HEK293 (cell line): ENCODE results near the gene HOXA11.

Source experiments
- CTCF ChIP-seq: fragments of 450-650 bp; formaldehyde crosslinking; IDR thresholded peaks from 2 replicates; pipeline ENCODE4 v1.5.1; 2016; ENCODE audit warnings: missing biosample characterization, missing genetic modification characterization
- HIC1 ChIP-seq: fragments of 450-650 bp; formaldehyde crosslinking; IDR thresholded peaks from 2 replicates; pipeline ENCODE4 v1.5.1; 2016; ENCODE audit warnings: missing biosample characterization, missing genetic modification characterization
- KLF16 ChIP-seq: fragments of 450-650 bp; formaldehyde crosslinking; IDR thresholded peaks from 2 replicates; pipeline ENCODE4 v1.5.1; 2017; ENCODE audit warnings: missing biosample characterization, missing genetic modification characterization
- MYNN ChIP-seq: fragments of 450-650 bp; formaldehyde crosslinking; IDR thresholded peaks from 2 replicates; pipeline ENCODE4 v1.5.1; 2016; ENCODE audit warnings: missing biosample characterization, missing genetic modification characterization, borderline replicate concordance
- MZF1 ChIP-seq: fragments of 450-650 bp; formaldehyde crosslinking; IDR thresholded peaks from 2 replicates; pipeline ENCODE4 v1.5.1; 2017; ENCODE audit warnings: missing biosample characterization, missing genetic modification characterization, borderline replicate concordance
- OVOL3 ChIP-seq: fragments of 450-650 bp; formaldehyde crosslinking; IDR thresholded peaks from 2 replicates; pipeline ENCODE4 v1.5.1; 2016; ENCODE audit warnings: missing biosample characterization, missing genetic modification characterization
- PRDM10 ChIP-seq: fragments of 450-650 bp; formaldehyde crosslinking; IDR thresholded peaks from 2 replicates; pipeline ENCODE4 v1.5.1; 2016; ENCODE audit warnings: missing biosample characterization, missing genetic modification characterization
- ZBTB17 ChIP-seq: fragments of 450-650 bp; formaldehyde crosslinking; IDR thresholded peaks from 2 replicates; pipeline ENCODE4 v1.5.1; 2016; ENCODE audit warnings: missing biosample characterization, missing genetic modification characterization
- ZNF19 ChIP-seq: fragments of 450-650 bp; formaldehyde crosslinking; IDR thresholded peaks from 2 replicates; pipeline ENCODE4; 2016; ENCODE audit warnings: missing biosample characterization, missing genetic modification characterization, low read depth
- ZNF280C ChIP-seq: fragments of 450-650 bp; formaldehyde crosslinking; IDR thresholded peaks from 2 replicates; pipeline ENCODE4 v1.5.1; 2016; ENCODE audit warnings: missing biosample characterization, missing genetic modification characterization
- ZNF335 ChIP-seq: fragments of 450-650 bp; formaldehyde crosslinking; conservative IDR thresholded peaks from 2 replicates; pipeline ENCODE4 v1.5.1; 2016; ENCODE audit warnings: missing biosample characterization, missing genetic modification characterization
- ZNF341 ChIP-seq: fragments of 450-650 bp; formaldehyde crosslinking; IDR thresholded peaks from 2 replicates; pipeline ENCODE4; 2016; ENCODE audit warnings: low read depth, missing biosample characterization, missing genetic modification characterization
- ZNF366 ChIP-seq: fragments of 450-650 bp; formaldehyde crosslinking; conservative IDR thresholded peaks from 2 replicates; pipeline ENCODE4 v1.5.1; 2016; ENCODE audit warnings: missing biosample characterization, missing genetic modification characterization
- ZNF394 ChIP-seq: fragments of 450-650 bp; formaldehyde crosslinking; IDR thresholded peaks from 2 replicates; pipeline ENCODE4 v1.5.1; 2016; ENCODE audit warnings: missing biosample characterization, missing genetic modification characterization, mild to moderate bottlenecking, moderate library complexity, borderline replicate concordance
- ZNF416 ChIP-seq: fragments of 450-650 bp; formaldehyde crosslinking; IDR thresholded peaks from 2 replicates; pipeline ENCODE4 v1.5.1; 2016; ENCODE audit warnings: missing biosample characterization, missing genetic modification characterization
- ZNF423 ChIP-seq: fragments of 450-650 bp; formaldehyde crosslinking; IDR thresholded peaks from 2 replicates; pipeline ENCODE4 v1.5.1; 2016; ENCODE audit warnings: missing biosample characterization, missing genetic modification characterization
- ZNF433 ChIP-seq: fragments of 450-650 bp; formaldehyde crosslinking; IDR thresholded peaks from 2 replicates; pipeline ENCODE4 v1.5.1; 2016; ENCODE audit warnings: missing biosample characterization, missing genetic modification characterization, low read depth
- ZNF571 ChIP-seq: fragments of 450-650 bp; formaldehyde crosslinking; IDR thresholded peaks from 2 replicates; pipeline ENCODE4 v1.5.0; 2017; ENCODE audit warnings: missing biosample characterization, missing genetic modification characterization
- ZNF585B ChIP-seq: fragments of 450-650 bp; formaldehyde crosslinking; IDR thresholded peaks from 2 replicates; pipeline ENCODE4 v1.5.1; 2016; ENCODE audit warnings: missing biosample characterization, missing genetic modification characterization
- ZNF701 ChIP-seq: fragments of 450-650 bp; formaldehyde crosslinking; IDR thresholded peaks from 2 replicates; pipeline ENCODE4 v1.5.1; 2016; ENCODE audit warnings: missing biosample characterization, missing genetic modification characterization
- ZNF747 ChIP-seq: fragments of 450-650 bp; formaldehyde crosslinking; IDR thresholded peaks from 2 replicates; pipeline ENCODE4 v1.5.1; 2016; ENCODE audit warnings: missing biosample characterization, missing genetic modification characterization
- ZNF768 ChIP-seq: fragments of 450-650 bp; formaldehyde crosslinking; IDR thresholded peaks from 2 replicates; pipeline ENCODE4 v1.5.1; 2018; ENCODE audit warnings: missing biosample characterization, mild to moderate bottlenecking, missing genetic modification characterization
- ZSCAN23 ChIP-seq: fragments of 450-650 bp; formaldehyde crosslinking; IDR thresholded peaks from 2 replicates; pipeline ENCODE4 v1.5.1; 2016; ENCODE audit warnings: missing biosample characterization, missing genetic modification characterization
- TF ChIP-seq, protein P1 (sequence below): fragments of 450-650 bp; formaldehyde crosslinking; IDR thresholded peaks from 2 replicates; pipeline ENCODE4 v1.5.1; 2017; ENCODE audit warnings: missing biosample characterization, missing genetic modification characterization
- TF ChIP-seq, protein P2 (sequence below): fragments of 450-650 bp; IDR thresholded peaks from 2 replicates; pipeline ENCODE4 v1.5.1; 2018; ENCODE audit warnings: missing biosample characterization, mild to moderate bottlenecking, missing genetic modification characterization

HOXA11 gene

GRCh38 chr7:27199849-27200760, 15.1 kb upstream of the HOXA11 start, which contains the start of gene HOXA13 (continued):
- TF ChIP-seq HIC1 (tag by site-specific recombination) (0 out of 2 replicates have a peak, but pooled peaks have one; percentile 19), ZNF416 (tag by site-specific recombination) (no peak), OVOL3 (tag by site-specific recombination) (no peak), ZNF571 (no peak), ZSCAN23 (tag by site-specific recombination) (no peak), ZNF433 (tag by site-specific recombination) (no peak), ZNF341 (tag by site-specific recombination) (peak; percentile 80), ZNF701 (tag by site-specific recombination) (no peak), CTCF (no peak), ZBTB17 (tag by site-specific recombination) (peak; percentile 55; the same call in 1 of the 2 replicates), PRDM10 (peak; percentile 80), KLF16 (tag by site-specific recombination) (peak; percentile 69), ZNF768 (tag by site-specific recombination) (no peak), ZNF585B (tag by site-specific recombination) (no peak), MZF1 (tag by site-specific recombination) (no peak), ZNF19 (tag by site-specific recombination) (no peak), ZNF423 (tag by site-specific recombination) (0 out of 2 replicates have a peak, but pooled peaks have one; percentile 41), ZNF366 (tag by site-specific recombination) (peak; percentile 59; the same call in 1 of the 2 replicates), ZNF394 (no peak), MYNN (no peak), ZNF747 (no peak), ZNF335 (tag by site-specific recombination) (no peak), ZNF280C (tag by site-specific recombination) (no peak)
- TF ChIP-seq, protein P1, sequence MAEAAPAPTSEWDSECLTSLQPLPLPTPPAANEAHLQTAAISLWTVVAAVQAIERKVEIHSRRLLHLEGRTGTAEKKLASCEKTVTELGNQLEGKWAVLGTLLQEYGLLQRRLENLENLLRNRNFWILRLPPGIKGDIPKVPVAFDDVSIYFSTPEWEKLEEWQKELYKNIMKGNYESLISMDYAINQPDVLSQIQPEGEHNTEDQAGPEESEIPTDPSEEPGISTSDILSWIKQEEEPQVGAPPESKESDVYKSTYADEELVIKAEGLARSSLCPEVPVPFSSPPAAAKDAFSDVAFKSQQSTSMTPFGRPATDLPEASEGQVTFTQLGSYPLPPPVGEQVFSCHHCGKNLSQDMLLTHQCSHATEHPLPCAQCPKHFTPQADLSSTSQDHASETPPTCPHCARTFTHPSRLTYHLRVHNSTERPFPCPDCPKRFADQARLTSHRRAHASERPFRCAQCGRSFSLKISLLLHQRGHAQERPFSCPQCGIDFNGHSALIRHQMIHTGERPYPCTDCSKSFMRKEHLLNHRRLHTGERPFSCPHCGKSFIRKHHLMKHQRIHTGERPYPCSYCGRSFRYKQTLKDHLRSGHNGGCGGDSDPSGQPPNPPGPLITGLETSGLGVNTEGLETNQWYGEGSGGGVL (tag by site-specific recombination), result peak; percentile 74
- TF ChIP-seq, protein P2, sequence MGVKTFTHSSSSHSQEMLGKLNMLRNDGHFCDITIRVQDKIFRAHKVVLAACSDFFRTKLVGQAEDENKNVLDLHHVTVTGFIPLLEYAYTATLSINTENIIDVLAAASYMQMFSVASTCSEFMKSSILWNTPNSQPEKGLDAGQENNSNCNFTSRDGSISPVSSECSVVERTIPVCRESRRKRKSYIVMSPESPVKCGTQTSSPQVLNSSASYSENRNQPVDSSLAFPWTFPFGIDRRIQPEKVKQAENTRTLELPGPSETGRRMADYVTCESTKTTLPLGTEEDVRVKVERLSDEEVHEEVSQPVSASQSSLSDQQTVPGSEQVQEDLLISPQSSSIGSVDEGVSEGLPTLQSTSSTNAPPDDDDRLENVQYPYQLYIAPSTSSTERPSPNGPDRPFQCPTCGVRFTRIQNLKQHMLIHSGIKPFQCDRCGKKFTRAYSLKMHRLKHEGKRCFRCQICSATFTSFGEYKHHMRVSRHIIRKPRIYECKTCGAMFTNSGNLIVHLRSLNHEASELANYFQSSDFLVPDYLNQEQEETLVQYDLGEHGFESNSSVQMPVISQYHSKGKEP (tag by site-specific recombination), result peak; percentile 50; the same call in 1 of the 2 replicates
